H1 (cell line): Measurements from ENCODE around the gene FAHD1. TPM values are rescaled to one million over a fixed set of nuclear protein-coding genes. Genes with fewer than 3 reads are reported as not detected.

Source experiments
- ASH2L ChIP-seq: fragments of 200-600, 300-600 bp; sonication (generic); IDR thresholded peaks from one replicate; pipeline ENCODE4 v1.7.1; 2017; ENCODE audit warnings: low read length
- EP300 ChIP-seq, 2 experiments: IDR thresholded peaks; 1 replicate in 1 of 2; 2 replicates in 1 of 2; pipeline ENCODE4 v1.6.1; 2011 to 2012; ENCODE audit warnings: low read depth in 2 of 2, low read length in 2 of 2, mild to moderate bottlenecking in 2 of 2, borderline replicate concordance in 1 of 2, inconsistent platforms in 1 of 2, moderate library complexity in 1 of 2
- KDM1A ChIP-seq: fragments of 200-600, 300-600 bp; sonication (generic); IDR thresholded peaks from 2 replicates; pipeline ENCODE4 v1.7.1; 2016; ENCODE audit warnings: mild to moderate bottlenecking, low read length, borderline replicate concordance
- TAF7 ChIP-seq: optimal IDR thresholded peaks from 2 replicates; pipeline ENCODE3; 2011; ENCODE audit warnings: low read depth, mild to moderate bottlenecking, inconsistent platforms, low read length, moderate library complexity, borderline replicate concordance
- polyA plus RNA-seq, 7 experiments: library from polyadenylated mRNA; depleted of rRNA in 3 of 7; stranded (reverse) in 5 of 7; unstranded in 2 of 7; fragments of >200 nt in 5 of 7; fragments of 200-250 nt in 2 of 7; gene quantifications; 1 replicate in 5 of 7; 2 replicates in 1 of 7; 4 replicates in 1 of 7; pipeline versions ENCODE4 v1.2.1 to v1.2.3, GENCODE V29; 2011 to 2013; ENCODE audit warnings: missing spikeins in 2 of 7, mixed read lengths in 2 of 7
- total RNA-seq: library from RNA; stranded (reverse); fragmentation: NEBNext Ultra II Directional; extraction: Animal tissue kit (Norgen Biotek cat#: 25700); gene quantifications from 2 replicates; pipeline ENCODE4 v1.2.1, GENCODE V29; 2021
- TF ChIP-seq, protein P1 (sequence below): IDR thresholded peaks from 2 replicates; pipeline ENCODE4 v1.6.1; 2011; ENCODE audit warnings: low read length, improper control_type of control experiment

Gene FAHD1
- total and polyA plus RNA-seq, 2 of the 8 experiments (the other 6 are each of a cell fraction or from before 2014, with no cell fraction given) = 20.4 to 31.9 TPM

DNA sequence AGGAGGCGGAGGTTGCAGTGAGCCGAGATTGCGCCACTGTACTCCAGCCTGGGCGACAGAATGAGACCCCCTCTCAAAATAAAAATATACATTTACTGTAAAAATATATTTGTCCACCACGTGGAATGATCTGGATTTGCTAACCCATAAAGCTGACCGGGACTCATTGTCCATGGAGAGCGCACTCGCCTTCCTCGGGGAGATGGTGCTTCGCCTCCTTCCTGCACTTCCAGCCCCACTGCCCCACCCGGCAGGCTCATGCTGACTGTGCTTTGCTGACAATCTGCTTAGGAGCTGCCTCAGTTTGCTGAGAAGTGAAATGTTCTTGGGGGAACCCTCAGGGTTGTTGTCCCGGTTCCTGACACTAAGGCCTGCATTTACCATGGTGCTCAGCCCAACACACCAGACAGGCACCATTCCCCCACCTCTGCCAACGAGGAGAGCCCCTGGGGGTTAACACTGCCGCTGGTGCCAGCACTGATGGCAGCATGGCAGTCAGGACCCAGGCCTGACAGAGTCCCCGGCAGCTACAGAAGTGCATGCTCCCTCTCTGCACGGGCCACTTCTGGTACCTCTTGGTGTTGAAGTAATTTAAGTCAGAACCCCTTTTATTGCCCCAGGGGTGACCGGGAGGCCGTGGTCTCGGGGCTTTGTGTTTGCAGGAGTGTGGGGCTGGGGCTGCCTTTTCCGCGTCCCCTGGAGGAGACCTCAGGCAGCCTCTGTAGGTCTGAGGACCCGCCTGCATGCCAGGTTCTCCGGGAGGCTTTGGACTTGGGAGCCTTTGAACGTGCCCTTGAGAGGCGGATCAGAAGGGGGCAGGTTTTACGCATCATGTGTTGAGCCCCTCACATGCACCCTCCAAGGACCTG lies 41.8 kb upstream of the FAHD1 start (continued):
- TF ChIP-seq, protein P1, sequence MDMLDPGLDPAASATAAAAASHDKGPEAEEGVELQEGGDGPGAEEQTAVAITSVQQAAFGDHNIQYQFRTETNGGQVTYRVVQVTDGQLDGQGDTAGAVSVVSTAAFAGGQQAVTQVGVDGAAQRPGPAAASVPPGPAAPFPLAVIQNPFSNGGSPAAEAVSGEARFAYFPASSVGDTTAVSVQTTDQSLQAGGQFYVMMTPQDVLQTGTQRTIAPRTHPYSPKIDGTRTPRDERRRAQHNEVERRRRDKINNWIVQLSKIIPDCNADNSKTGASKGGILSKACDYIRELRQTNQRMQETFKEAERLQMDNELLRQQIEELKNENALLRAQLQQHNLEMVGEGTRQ = no peak
- no peak for TF ChIP-seq ASH2L
- TF ChIP-seq EP300 (IDR thresholded peaks at IDR 0.05; ENCODE audit: borderline replicate concordance in 1 of 2, low read depth in 2 of 2, low read length in 2 of 2) = no peak
- no peak for TF ChIP-seq TAF7
- no peak for TF ChIP-seq KDM1A
- TF ChIP-seq, all 59 proteins: peak for 0
